Sciatic nerve (tissue), 2 donors: ENCODE data around the gene BCKDHB. TPM values are rescaled to one million over a fixed set of nuclear protein-coding genes. Genes with fewer than 3 reads are reported as not detected.
A peak's percentile ranks its signal among the peaks of the same experiment; 100 is the strongest.
"Not testable (repeated sequence)": the region's sequence is repeated elsewhere in the genome, so short reads cannot be mapped to it uniquely, and the experiment has no call there.

Source experiments
- ATAC-seq: fragments of 200-7000 bp; cut with Tn5 transposase; one replicate; pipeline ENCODE4 v1.9.1; 2020; ENCODE audit warnings: mild to moderate bottlenecking, moderate library complexity
- DNase-seq: peaks from one replicate; pipeline ENCODE4 v3.0.0-alpha.2; 2020; ENCODE audit warnings: low spot score
- intact Hi-C: fragments of 100-400 bp; cut with DNase I; formaldehyde crosslinking; loops from one replicate; pipeline ENCODE4 v1.14.2; 2022
- total RNA-seq: library from RNA; stranded (reverse); fragmentation: NEBNext Ultra II Directional; extraction: Animal tissue kit (Norgen Biotek cat#: 25700); gene quantifications from one replicate; pipeline ENCODE4 v1.2.1, GENCODE V29; 2021
- donor health status: DM: no; HTN: no; CAD: no.
- donor health status: DM: no; HTN: no; CAD: no.

Gene BCKDHB
- total RNA-seq, 1 donor from 2014 or later: 25.0 TPM

DNA sequence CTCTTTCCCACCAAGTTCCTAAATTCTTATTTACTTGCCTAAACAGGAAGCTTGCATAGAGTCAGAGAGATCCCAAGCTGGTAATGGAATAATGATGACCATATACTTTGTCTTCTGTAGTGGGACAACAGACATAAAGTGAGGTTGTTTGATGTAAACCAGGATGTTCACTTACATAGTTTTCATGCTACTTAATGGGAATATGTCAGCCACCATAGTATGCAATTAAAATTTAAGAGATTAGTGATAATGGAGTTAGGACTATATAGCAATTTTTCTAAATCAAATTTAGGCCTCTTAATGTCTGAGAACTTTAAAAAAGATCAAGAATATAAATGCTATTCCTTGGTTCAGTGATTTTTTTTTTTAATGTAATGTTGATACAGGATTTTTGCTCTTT lies 180.6 kb downstream of the BCKDHB start:
- ATAC-seq (no peak), DNase-seq (no peak)
- intact Hi-C loops: no loop called here

- ATAC-seq (no peak), DNase-seq (no peak)
- intact Hi-C loops: no loop called here
Observed at GRCh38 chr6:80287607-80288006, 181.1 kb downstream of the BCKDHB start.

GRCh38 chr6:80289727-80290126 lies 183.3 kb downstream of the BCKDHB start:
- ATAC-seq (no peak), DNase-seq (no peak)
- intact Hi-C loops: no loop called here

GRCh38 chr6:80294531-80294930 lies 188.1 kb downstream of the BCKDHB start:
- DNase-seq, intact Hi-C loops, ATAC-seq: not testable (repeated sequence)

DNA sequence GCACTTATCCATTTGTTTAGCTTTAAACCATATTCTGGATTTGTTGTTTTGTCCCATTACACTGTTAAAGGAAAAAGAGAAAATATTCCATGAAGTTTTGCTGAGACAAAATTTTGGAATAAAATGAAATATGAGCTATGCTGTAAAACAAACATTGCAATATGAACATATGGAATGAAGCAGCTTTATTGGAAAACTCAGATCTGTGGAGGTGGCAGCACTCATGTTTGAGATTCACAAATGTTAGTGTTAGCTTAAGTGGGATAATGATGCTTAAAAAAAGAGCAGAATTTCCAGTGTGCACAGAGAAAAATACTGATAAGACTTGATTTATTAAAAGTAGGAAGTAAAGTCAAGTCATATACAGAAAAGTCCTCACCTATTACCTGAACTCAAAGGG lies 196.2 kb downstream of the BCKDHB start:
- intact Hi-C loops: no loop called here
- DNase-seq (no peak), ATAC-seq (no peak)

DNA sequence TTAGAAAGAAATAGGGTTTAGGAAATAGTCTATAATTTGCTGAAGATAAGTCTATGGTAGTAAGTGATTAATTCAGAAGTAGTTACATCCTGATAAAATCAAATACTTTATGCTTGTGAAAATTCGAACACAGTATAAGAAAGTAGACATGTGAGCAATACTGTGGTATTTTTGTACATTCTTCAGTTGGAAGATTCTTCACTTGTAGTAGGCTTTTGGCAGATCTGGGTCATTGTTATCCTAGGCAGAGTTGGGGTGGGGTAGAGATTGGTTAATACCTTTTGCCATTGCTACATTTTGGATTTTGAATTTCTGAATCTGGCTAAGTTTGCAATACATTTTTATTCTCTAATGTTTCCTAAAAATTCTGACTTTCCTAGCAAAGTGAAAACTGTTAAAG lies 197.5 kb downstream of the BCKDHB start:
- no peak for ATAC-seq
- intact Hi-C loops: no loop called here
- no peak for DNase-seq

GRCh38 chr6:80314531-80314930 lies 208.1 kb downstream of the BCKDHB start:
- ATAC-seq: no peak
- no peak for DNase-seq
- intact Hi-C loops: no loop called here

- intact Hi-C loops: no loop called here
- no peak for DNase-seq
- peak; percentile 79 for ATAC-seq
Observed at GRCh38 chr6:80316686-80317231, 210.3 kb downstream of the BCKDHB start.

DNA sequence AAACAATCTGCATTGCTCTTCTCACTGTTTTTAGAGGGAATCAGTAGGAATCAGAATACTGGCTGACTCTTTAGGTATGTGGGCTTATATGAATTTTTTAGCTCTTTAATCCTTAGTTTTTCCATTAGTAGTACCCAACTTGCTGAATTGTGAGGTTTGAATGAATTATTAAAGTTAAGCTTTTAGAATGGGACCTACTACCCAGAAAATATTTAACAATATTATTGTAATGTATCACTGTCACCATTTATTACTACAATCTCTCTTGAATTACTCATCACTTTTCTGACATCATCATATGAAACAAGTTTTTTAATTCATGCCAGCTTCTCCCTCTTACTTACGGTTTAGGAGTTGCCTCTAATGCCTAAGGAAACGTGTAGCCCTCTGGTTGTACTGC lies 212.7 kb downstream of the BCKDHB start:
- ATAC-seq (no peak), DNase-seq (no peak)
- intact Hi-C loops: no loop called here

DNA sequence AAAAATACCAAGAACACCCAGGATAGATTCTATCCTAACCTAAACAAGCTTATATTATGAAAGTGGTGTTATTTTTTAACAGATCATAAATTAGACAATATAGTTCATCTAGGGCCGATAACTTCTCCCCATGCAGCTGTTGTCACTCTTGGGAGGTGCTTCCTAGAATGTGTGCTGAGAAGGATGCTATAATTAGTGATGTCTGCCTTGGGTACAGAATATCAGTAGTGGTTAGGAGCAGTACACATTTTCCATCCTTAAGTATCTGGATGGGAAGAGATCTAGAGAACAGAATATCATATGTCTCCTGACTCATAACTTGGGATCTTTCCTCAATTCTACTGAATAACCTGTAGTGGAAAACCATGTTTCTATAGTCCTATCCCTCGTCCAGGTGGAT lies 214.5 kb downstream of the BCKDHB start:
- intact Hi-C loops: no loop called here
- no peak for ATAC-seq
- DNase-seq: no peak

DNA sequence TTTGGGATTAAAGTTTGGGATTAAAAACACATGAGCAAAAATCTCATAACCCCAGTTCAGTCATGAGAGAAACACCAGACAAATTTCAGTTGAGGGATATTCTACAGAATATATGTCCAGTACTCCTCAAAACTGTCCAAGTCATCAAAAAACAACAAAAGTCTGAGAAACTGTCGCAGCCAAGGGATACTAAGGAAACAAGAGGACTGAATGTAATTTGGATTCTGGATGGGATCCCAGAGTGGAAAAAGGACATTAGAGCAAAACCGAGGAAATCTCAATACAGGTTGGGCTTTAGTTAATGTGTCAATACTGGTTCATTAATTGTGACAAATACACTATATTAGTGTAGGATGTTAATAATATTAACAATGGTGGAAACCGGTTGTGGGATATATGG lies 219.3 kb downstream of the BCKDHB start:
- ATAC-seq: no peak
- intact Hi-C loops: no loop called here
- DNase-seq: no peak

DNA sequence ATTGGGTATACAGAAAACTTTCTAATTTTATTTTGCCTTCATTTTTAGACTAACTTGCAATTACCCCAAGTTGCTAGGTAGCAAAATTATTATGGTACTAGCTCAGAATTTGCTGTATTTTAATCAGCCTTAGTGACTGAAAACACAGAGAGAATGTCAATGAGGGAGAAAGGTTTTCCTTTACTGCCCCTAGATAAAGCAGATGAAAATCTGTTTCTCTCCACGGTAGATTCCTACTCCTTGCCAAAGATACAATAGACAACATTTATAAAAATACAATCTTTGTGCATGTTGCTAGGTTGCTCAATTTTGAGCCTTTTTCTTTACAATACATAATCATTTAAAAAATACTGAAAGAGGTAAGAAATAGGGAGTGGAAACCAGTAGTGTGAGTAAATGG lies 222.2 kb downstream of the BCKDHB start:
- DNase-seq (no peak), ATAC-seq (no peak)
- intact Hi-C loops: no loop called here

- ATAC-seq (no peak), DNase-seq (no peak)
- intact Hi-C loops: no loop called here
Observed at GRCh38 chr6:80329496-80329895, 223.0 kb downstream of the BCKDHB start.

DNA sequence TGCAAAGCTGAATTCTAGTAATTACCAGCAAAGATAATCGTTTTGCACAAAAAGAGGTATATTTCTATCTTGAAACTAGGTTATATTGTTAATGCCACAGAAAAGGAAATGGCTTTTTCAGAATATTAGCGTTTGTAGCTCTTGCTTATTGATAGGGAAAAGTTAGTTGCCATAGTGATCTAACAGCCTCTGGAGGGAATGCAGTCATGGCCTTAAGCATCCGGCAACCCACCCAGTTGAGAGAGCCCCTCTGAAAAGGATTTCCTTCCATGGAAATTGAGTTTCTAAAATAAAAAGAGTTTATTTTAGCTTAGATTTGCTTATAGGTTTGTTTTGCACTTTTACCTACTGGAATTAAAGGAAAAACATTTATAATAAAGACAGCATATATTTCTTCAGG lies 224.5 kb downstream of the BCKDHB start:
- intact Hi-C loops: no loop called here
- DNase-seq (no peak), ATAC-seq (no peak)

GRCh38 chr6:80331522-80331921 lies 225.1 kb downstream of the BCKDHB start:
- no peak for ATAC-seq
- DNase-seq: no peak
- intact Hi-C loops: no loop called here

- intact Hi-C loops: no loop called here
- ATAC-seq (no peak), DNase-seq (no peak)
Observed at GRCh38 chr6:80331974-80332373, 225.5 kb downstream of the BCKDHB start.

DNA sequence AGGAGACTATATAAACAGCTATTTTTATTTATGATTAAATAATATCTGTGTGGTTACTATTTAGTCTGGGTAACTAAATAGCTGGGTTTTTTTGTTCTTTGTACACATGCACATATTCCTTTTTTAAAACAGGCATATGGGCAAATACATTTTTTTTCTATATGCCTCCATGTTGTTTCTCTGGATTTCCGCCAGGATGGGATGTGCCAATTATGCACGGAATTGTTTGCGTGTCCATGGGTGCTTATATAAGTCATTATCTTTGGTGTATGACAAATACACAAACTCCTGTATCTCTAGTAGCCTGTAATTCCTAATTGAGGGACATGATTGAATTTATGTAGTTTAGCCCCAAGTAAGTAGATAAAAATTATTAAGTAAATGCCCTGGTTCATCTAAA lies 226.9 kb downstream of the BCKDHB start:
- intact Hi-C loops: no loop called here
- no peak for ATAC-seq
- DNase-seq: no peak

- DNase-seq: no peak
- intact Hi-C loops: no loop called here
- ATAC-seq: peak; percentile 24
Observed at GRCh38 chr6:80335121-80335531, 228.7 kb downstream of the BCKDHB start.

DNA sequence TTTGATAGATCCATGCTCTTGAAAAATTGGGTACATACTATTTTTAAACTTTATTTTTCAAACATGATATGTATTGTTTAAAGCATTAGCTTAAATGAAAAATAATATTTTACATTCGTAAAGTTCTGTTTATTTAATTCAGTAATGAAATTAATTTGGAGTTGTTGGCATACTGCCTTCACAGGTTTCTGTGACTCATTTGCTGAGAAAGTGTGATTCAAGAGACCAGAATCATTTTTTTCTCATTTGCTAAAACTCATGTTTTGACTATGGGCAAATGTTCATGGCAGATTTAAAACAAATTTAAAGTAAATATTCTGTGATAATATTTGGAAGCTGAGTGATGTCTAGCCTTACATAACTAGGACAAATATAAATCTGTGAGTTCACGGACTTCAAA lies 230.4 kb downstream of the BCKDHB start:
- ATAC-seq (no peak), DNase-seq (no peak)
- intact Hi-C loops: no loop called here

- peak; percentile 73 for DNase-seq
- ATAC-seq: peak; percentile 32
- intact Hi-C loops: no loop called here
Observed at GRCh38 chr6:80338201-80338836, 231.8 kb downstream of the BCKDHB start.

DNA sequence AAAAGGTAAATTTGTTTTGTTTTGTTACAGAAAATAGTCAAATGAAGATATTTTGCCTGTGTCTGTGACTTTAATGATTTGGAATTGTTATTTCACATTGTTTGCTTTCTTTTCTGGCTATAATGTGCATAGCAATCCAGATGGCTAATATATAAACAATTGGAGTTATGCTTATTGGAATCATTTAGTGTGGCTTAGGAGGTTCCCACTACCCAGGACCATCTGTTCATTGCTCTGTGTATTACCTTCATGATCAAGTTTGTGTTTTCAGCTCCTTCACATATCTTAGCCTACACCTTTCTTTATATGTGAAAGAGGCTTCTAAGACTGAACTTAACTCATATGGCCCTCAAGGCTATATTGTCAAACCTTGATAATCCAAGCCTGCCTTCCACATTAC lies 232.9 kb downstream of the BCKDHB start:
- no peak for ATAC-seq
- no peak for DNase-seq
- intact Hi-C loops: no loop called here
